HL-60 (cell line): Measurements from ENCODE around the gene TIMD4.

ENCODE experiments used
- CTCF ChIP-seq: IDR thresholded peaks from one replicate; pipeline ENCODE4 v1.5.1; 2011; ENCODE audit warnings: low read length, control low read depth, inconsistent platforms; ENCODE audit not compliant: insufficient read depth
- GABPA ChIP-seq: IDR thresholded peaks from 2 replicates; pipeline ENCODE4 v1.6.1; 2012; ENCODE audit warnings: low read depth
- POLR2AphosphoS5 ChIP-seq: IDR thresholded peaks from 2 replicates; pipeline ENCODE4 v1.6.1; 2012; ENCODE audit warnings: low read depth
- REST ChIP-seq: IDR thresholded peaks from 2 replicates; pipeline ENCODE4 v1.6.1; 2012; ENCODE audit warnings: low read depth; ENCODE audit not compliant: insufficient replicate concordance

- TF ChIP-seq CTCF: no peak
- no peak for TF ChIP-seq GABPA
- no peak for TF ChIP-seq REST
- no peak for TF ChIP-seq POLR2AphosphoS5
These were observed 53.8 kb downstream of the TIMD4 start for GRCh38 chr5:156909180-156909579.
